Esophagus squamous epithelium (tissue), 5 donors: ENCODE measurements around the gene UMODL1. TPM values are rescaled to one million over a fixed set of nuclear protein-coding genes. Genes with fewer than 3 reads are reported as not detected.
A peak's percentile ranks its signal among the peaks of the same experiment; 100 is the strongest.

Experiments
- DNase-seq: peaks from one replicate; lab custom pipeline; 2025; lab: John Stamatoyannopoulos, UW
- H3K27ac ChIP-seq, 4 donors: fragments of 200-600 bp; sonication (generic); one replicate each; pipeline ENCODE4 v1.5.1; 2016 to 2019; ENCODE audit warnings: mild to moderate bottlenecking in 1 of 4
- H3K27me3 ChIP-seq, 4 donors: fragments of 200-600 bp; sonication (generic); 1 replicate in 3 of 4; 2 replicates in 1 of 4; pipeline versions ENCODE4 v1.5.1 to v1.6.0; 2017 to 2021; ENCODE audit warnings: antibody characterized with exemption in 1 of 4
- H3K36me3 ChIP-seq, 3 donors: fragments of 200-600 bp; sonication (generic); one replicate each; pipeline ENCODE4 v1.5.1; 2016 to 2019
- H3K4me1 ChIP-seq, 3 donors: fragments of 200-600 bp; sonication (generic); one replicate each; pipeline ENCODE4 v1.5.1; 2017 to 2019
- H3K4me3 ChIP-seq, 4 donors: fragments of 200-600 bp; sonication (generic); 1 replicate in 3 of 4; 2 replicates in 1 of 4; pipeline ENCODE4 v1.5.1; 2016 to 2019; ENCODE audit warnings: mild to moderate bottlenecking in 2 of 4, moderate library complexity in 1 of 4
- H3K9me3 ChIP-seq, 3 donors: fragments of 200-600 bp; sonication (generic); one replicate each; pipeline ENCODE4 v1.5.1; 2016 to 2019
- POLR2A ChIP-seq, 4 donors: fragments of 450-650 bp; IDR thresholded peaks; one replicate each; pipeline ENCODE4 v1.6.1; 2017; ENCODE audit warnings: antibody characterized with exemption in 4 of 4, mild to moderate bottlenecking in 4 of 4, moderate library complexity in 3 of 4
- WGBS, 2 donors: methylation state at CpG; one replicate each; pipeline ENCODE4 v1.1.5; 2018; 5-methylcytosine and 5-hydroxymethylcytosine counted together
- intact Hi-C: fragments of 100-400 bp; cut with DNase I; formaldehyde crosslinking; loops from one replicate; pipeline ENCODE4 v1.15.0; 2022
- total RNA-seq, 4 donors: library from RNA; depleted of rRNA; stranded (reverse); fragments of >200 nt; gene quantifications; one replicate each; pipeline ENCODE4 v1.1.0, GENCODE V29; 2016
- TF ChIP-seq, protein P1 (sequence below), 6 experiments: fragments of 450-650 bp in 4 of 6; fragments of 200-600 bp in 2 of 6; sonication (generic) in 2 of 6; IDR thresholded peaks; one replicate each; pipeline ENCODE4 v1.5.1; 2016 to 2019; ENCODE audit warnings: antibody characterized with exemption in 6 of 6, mild to moderate bottlenecking in 4 of 6, moderate library complexity in 4 of 6
- donor health status: DM: yes; HTN: yes; CAD: no.

The UMODL1 gene
- total RNA-seq, 4 donors from 2014 or later, result not detected

DNA sequence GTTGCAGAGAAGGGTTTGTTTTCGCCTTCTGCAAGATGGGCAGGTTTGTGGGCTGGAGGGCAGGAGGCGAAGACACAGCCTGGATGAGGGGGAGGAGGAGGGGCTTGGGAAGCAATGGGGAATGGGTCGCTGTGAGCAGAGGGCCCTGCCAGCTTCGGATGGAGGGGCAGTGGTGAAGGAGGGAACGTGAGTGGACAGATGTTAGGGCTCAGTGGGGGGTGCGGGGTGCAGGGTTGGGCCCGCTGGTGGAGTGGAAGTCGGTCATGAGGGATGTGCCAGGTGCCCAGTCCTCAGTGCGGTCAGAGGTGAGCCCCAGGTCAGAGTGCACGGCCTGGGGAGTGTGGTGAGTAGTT lies 92.4 kb downstream of the UMODL1 start:
- intact Hi-C loops, result loop anchor here (5.0 kb wide), 1 partner anchor 94 kb away; no protein-coding TSS in a partner anchor
- Histone ChIP-seq H3K4me3 (no peak overlapping the region), H3K27ac (no peak overlapping the region), H3K4me1 (no peaks in the 10 kb centered on the region), H3K36me3 (no peaks in the 10 kb centered on the region), H3K27me3 (peaks cover 0 to 20% (median 0%) of the 10 kb centered on the region in 4 donors), H3K9me3 (no peaks in the 10 kb centered on the region)
- TF ChIP-seq, protein P1, sequence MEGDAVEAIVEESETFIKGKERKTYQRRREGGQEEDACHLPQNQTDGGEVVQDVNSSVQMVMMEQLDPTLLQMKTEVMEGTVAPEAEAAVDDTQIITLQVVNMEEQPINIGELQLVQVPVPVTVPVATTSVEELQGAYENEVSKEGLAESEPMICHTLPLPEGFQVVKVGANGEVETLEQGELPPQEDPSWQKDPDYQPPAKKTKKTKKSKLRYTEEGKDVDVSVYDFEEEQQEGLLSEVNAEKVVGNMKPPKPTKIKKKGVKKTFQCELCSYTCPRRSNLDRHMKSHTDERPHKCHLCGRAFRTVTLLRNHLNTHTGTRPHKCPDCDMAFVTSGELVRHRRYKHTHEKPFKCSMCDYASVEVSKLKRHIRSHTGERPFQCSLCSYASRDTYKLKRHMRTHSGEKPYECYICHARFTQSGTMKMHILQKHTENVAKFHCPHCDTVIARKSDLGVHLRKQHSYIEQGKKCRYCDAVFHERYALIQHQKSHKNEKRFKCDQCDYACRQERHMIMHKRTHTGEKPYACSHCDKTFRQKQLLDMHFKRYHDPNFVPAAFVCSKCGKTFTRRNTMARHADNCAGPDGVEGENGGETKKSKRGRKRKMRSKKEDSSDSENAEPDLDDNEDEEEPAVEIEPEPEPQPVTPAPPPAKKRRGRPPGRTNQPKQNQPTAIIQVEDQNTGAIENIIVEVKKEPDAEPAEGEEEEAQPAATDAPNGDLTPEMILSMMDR (IDR thresholded peaks at IDR 0.05), result no peak
- TF ChIP-seq POLR2A (IDR thresholded peaks at IDR 0.05), result no peak
- no peak for DNase-seq
- WGBS, 2 donors, result 91 to 96% methylated on average over 10 of the region's 10 CpGs

DNA sequence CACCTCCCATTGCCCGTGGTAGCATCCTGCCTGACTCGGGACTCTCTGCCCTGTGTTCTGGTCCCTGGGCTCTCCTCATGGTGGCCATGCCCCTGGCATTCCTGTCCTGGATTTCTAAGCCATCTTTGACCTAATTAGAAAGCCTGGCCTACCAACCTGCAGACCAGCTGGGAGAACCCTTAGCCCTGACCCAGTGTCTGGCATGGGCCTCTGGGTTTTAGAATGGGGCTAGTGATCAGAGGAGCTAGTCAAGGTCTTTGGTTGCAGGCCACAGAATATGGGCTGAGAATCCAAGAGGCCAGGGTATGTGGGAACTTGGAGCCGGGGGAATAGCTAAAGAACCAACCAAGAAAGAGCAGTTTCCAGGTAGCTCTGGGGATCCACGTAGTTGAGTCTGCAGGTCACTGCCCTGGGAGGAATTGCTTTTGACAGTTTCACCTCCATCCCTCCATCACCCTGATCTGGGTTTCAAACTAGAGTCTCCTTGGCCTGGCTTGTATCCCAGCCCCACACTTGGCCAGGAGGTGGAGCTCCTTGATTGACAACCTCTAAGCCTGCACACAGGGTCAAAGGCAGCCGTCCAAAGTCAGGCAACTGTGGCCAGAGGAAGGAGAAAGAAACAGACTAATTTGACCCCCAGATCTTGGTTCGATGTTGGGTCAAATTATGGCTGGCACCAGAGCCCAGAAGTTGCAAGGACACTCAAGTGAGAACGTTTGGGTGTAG lies 93.1 kb downstream of the UMODL1 start:
- TF ChIP-seq, protein P1 (IDR thresholded peaks at IDR 0.05), result peak; percentile 17 to 66 (median 44)
- no peak for TF ChIP-seq POLR2A (IDR thresholded peaks at IDR 0.05)
- WGBS, 2 donors, result 59 to 61% methylated on average over 6 to 7 of the region's 7 CpGs
- Histone ChIP-seq H3K4me3 (no peak overlapping the region), H3K27me3 (peaks cover 0 to 14% (median 0%) of the 10 kb centered on the region in 4 donors), H3K4me1 (no peaks in the 10 kb centered on the region), H3K36me3 (no peaks in the 10 kb centered on the region), H3K9me3 (no peaks in the 10 kb centered on the region), H3K27ac (no peak overlapping the region)
- intact Hi-C loops, result loop anchor here (5.0 kb wide), 1 partner anchor 93 kb away; no protein-coding TSS in a partner anchor
- DNase-seq, result no peak

DNA sequence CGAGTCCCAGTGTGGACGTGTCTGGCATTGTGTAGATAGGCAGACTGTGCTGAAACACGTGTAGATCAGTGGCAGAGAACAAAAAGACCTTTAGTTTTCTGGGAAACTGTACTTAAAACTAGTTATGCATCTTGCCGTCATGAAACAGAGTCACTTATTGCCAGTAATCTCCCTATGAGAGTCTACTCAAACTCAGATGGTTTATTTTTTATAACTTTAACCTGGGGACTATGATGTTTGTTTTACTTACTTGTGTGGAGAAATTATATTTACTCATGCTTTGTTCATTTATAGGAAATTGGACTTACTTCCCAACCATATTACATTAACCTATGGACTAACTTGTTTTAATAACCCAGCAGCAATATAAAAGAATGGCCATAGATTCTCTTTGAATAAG lies 93.7 kb downstream of the UMODL1 start:
- no peak overlapping the region for H3K4me3 ChIP-seq
- H3K27me3 ChIP-seq, result peaks cover 0 to 8% (median 0%) of the 10 kb centered on the region in 4 donors
- no peaks in the 10 kb centered on the region for H3K9me3 ChIP-seq
- no peak overlapping the region for H3K27ac ChIP-seq
- intact Hi-C loops, result loop anchor here (5.0 kb wide), 1 partner anchor 92 kb away; no protein-coding TSS in a partner anchor
- no peaks in the 10 kb centered on the region for H3K4me1 ChIP-seq
- 36 to 54% methylated on average over 4 of the region's 4 CpGs for WGBS, 2 donors
- no peaks in the 10 kb centered on the region for H3K36me3 ChIP-seq
- no peak for DNase-seq
- no peak for TF ChIP-seq POLR2A (IDR thresholded peaks at IDR 0.05)
- TF ChIP-seq, protein P1 (IDR thresholded peaks at IDR 0.05), result no peak

DNA sequence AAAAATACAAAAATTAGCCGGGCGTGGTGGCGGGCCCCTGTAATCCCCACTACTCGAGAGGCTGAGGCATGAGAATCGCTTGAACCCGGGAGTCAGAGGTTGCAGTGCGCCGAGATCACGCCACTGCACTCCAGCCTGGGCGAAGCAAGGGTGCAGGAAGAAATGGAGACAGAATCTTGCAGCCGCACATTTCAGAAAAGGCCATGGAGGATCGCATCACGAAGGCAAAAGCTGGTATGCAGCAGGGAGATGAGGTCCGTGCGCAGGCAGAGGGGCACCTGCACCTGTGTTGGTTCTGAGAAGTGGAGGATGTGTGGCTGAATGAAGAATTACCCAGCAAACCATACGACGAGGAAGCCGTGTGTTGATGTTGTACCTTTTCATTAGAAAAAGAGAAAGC lies 94.8 kb downstream of the UMODL1 start:
- Histone ChIP-seq H3K36me3 (no peaks in the 10 kb centered on the region), H3K4me1 (peaks cover 0 to 2% (median 0%) of the 10 kb centered on the region in 3 donors), H3K4me3 (no peak overlapping the region), H3K27ac (no peak overlapping the region), H3K27me3 (no peaks in the 10 kb centered on the region), H3K9me3 (no peaks in the 10 kb centered on the region)
- intact Hi-C loops, result no loop called here
- WGBS, 2 donors, result 87 to 91% methylated on average over 8 to 12 of the region's 18 CpGs
- no peak for TF ChIP-seq POLR2A (IDR thresholded peaks at IDR 0.05)
- TF ChIP-seq, protein P1 (IDR thresholded peaks at IDR 0.05), result no peak
- DNase-seq, result no peak

DNA sequence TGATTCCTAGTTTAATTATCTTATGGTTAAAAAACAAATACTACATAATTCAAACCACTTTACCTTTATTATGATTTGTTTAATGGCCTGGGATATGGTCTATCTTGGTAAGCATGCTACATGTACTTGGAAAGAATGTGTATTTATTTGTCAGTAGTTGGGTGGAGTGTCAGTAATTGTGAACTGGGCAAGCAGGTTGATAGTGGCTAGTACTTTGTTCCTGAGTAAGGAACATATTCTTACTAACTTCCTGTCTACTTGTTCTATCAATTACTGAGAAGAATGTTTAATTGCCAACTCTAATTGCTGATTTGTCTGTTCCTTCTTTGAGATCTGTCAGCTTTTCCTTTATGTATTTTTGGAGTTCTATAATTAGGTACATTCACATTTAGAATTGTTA lies 98.6 kb downstream of the UMODL1 start:
- Histone ChIP-seq H3K9me3 (no peaks in the 10 kb centered on the region), H3K4me3 (no peak overlapping the region), H3K4me1 (peaks cover 0 to 12% (median 4%) of the 10 kb centered on the region in 3 donors), H3K27me3 (peaks cover 0 to 9% (median 0%) of the 10 kb centered on the region in 4 donors), H3K36me3 (no peaks in the 10 kb centered on the region), H3K27ac (peak overlapping the region in 1 of 4 donors; percentile 22)
- intact Hi-C loops, result no loop called here
- no peak for DNase-seq
- TF ChIP-seq, protein P1 (IDR thresholded peaks at IDR 0.05), result no peak
- no peak for TF ChIP-seq POLR2A (IDR thresholded peaks at IDR 0.05)
